Hematopoietic multipotent progenitor cell (in vitro differentiated cells): ENCODE data around the gene FAM72B. TPM values are rescaled to one million over a fixed set of nuclear protein-coding genes. Genes with fewer than 3 reads are reported as not detected.
"Not testable (repeated sequence)": the region's sequence is repeated elsewhere in the genome, so short reads cannot be mapped to it uniquely, and the experiment has no call there.

ENCODE experiments used
- DNase-seq, 3 donors: peaks; one replicate each; pipeline ENCODE4 v3.0.0-alpha.2; 2011 to 2015; ENCODE audit warnings: low read depth in 2 of 3, low spot score in 2 of 3
- total RNA-seq: library from RNA; depleted of rRNA; stranded (reverse); fragments of >200 nt; gene quantifications from one replicate; pipeline ENCODE4 v1.2.3, GENCODE V29; 2012

Gene FAM72B
- total RNA-seq, 1 donor, result 0.27 TPM

DNA sequence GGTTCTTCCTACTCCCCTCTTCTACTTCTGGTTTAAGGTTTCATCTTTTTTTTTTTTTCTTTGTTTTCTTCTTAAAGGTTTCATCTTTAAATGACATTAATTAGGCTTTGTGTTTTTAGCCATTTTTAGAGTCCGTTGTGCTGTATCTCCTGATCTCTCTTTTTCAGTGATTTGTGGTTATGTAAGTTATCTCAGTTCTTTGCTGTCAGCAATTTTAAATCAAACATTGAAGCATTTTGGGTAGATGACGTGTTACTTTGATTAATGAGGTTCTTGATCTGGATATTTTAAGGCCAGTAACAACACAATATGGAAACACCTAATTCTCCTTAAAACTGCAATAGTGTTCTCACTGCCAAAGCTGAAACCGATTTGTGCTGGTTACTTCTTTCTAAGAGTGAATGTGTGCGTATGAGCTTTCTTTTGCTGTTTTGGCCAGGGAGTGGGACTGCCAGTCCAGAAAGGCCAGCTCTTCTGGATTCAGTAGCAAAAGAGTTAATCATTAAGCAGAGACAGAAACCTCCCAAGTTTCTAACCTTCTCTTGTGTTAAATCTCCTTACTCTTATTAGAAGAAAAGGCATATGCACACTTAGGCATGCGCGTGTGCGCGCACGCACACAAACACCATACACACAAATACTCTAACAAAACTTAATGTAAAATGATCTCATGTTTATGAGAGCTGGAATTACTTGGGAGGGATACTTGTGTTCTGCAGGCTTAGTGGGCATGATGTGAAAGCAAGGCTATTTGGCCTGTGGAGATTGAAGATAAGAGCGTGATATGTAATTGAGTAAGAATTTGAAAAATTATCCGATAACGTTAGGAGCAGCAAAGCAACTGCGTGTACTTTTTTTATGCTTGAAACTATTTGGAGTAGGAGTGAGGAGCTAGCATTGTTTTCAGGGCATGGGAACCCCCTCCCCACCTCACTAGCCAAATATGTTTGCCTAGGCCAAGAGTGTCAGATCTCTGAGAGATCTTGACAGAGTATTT is 17.1 kb upstream of the FAM72B start:
- not testable (repeated sequence) for DNase-seq

DNA sequence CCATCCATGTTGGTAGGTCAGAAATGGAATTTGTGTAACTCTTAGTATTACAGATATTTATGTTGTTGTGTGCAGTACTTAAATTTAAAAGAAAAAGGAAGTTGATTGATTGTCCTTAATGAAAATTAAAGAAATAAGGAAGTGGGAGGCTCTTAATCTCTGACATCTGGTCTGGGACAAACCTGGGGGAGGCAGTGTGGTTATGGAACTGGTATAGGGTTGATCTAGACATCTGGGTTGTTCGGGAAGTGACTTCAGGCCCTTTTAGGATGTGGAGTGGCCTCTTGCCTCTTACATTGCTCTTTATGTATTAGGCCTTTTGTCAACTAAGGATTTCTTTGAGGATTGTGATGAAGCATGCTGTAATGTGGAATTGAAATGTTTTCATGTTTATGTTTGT is 16.1 kb upstream of the FAM72B start:
- DNase-seq, result not testable (repeated sequence)

DNA sequence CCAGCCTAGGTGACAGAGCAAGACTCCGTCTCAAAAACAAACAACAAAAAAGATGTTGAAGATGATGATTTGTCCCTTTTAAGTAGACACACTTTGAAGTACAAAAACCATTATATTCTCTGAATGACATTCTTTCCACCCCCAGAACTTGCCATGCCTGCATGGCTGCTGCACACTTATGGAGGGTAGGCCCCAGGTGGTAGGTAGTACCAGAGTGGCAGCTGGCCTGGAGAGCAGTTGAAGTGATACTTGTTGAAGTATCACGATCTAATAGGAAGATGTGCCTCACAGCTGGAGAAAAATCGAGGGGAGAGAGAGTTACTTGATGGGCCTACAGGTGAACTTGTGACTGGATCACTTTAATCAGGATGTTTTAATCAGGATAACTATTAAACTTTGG is 15.6 kb upstream of the FAM72B start:
- DNase-seq, result not testable (repeated sequence)

DNA sequence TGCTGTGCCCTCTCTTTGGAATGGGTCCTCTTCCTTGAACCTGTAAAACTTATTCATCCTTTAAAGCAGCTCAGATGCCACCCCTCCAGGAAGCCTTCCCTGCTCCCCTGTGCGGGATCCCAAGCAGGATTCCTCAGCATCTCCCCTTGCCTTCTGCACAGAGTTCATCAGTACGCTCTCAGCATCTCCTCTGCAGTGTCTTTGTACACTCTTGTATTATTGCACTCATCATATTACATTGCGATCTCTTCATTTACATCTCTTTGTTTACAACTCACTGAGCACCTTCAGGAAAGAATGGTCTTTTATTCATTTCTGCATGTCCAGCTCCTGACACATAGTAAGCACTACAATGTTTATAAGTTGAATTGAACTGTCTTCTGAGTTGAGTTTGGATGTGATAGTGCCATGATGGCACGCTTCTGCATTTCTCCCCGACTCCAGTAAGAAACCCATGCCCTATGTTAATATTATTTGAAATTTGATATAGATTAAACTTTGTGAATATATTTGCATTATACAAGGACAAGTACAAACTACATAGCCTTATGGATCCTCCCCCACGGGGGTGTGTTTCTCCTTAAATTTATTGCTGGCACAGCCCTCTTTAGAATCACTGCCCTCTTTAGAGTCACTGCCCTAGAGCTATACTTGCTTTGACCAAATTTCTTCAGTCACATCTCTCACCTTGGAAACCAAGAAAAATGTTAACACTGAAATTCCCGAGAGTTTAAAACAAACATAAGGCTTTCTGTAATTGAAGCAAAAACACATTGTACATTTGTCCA is 13.1 kb upstream of the FAM72B start:
- DNase-seq, result not testable (repeated sequence)

DNA sequence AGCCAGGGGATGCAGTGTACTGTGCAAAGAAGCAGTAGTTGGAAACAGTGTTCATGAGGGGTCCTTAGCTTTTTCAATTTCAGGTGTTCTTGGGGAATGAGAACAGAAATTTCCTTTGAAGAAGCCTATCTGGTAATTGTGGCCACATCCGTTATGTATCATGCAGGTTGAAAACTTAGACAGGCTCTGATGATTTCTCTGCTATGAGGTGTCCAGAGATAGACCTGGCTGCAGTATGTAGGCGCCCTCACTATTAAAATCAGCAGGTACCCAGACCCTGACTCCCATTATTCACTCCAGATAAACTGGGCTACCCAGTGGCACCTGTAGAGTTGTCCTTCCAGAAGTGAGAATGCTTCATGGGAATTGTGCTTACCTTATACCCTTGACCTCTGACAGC is 8.4 kb upstream of the FAM72B start:
- DNase-seq, result not testable (repeated sequence)

DNA sequence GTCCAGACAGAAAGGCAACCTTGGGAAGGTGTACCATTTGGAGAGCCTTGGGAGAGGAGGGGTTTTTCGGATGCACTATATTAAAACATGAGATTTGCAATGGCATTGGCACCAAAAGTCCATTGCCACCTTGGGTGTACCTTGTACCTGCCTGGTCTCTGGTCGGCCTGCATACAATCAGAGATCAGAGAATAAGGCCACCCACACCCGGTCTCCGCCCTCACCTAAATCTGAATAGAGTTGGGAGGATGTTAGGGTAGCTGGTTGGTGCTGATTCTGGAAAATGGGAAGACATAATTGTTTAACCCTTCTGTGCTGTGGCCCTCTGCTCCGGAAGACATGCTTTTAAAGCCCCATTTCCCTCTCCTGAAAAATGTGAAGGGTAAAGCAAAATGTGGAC is 3.8 kb upstream of the FAM72B start:
- DNase-seq, result not testable (repeated sequence)

DNA sequence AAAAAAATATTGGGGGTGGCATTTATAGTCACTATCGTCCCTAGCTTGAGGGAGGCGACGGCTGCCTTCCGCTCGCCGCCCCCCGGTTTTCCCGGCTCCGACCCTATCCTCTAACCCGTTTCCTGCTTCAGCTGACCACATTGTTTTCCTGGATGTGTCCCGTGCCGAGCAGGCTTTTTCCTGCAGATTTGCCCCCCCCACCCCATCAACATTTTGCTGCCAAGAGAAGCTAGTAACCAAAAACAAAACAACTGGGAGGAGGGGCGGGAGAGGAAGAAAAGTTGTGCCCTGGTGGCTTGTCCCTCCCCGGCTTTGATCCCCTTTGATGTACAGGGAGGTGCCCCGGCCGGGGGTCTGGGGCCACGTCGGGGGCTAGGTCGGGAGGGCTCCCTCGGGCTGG is 2.1 kb upstream of the FAM72B start:
- not testable (repeated sequence) for DNase-seq

DNA sequence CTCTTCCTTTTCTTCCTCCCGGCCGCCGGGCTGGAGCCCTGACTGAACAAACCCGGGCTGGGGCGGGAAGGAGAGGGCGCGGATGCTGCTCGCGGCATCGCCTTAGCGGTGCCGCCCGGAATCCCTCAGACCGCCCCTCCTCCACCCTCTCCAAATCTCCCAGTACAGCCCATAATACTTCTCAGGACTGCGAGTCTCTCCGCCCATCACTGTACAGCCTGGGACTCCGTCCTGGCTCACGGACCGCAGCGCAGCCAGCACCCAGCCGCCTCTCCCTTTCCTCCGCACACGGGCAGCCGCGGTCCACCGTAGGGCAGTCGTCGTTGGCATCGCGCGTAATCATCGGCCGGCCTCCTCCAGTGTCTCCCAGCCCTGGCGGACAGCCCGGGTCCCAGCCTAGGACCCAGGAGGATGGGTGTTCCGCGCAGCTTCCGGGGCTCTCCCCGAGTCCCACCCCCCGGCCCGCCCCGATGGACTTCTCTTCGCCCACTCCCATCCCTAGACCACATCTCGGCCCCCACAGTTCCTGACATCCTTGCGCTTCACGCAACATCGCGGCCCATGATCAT is 1.1 kb upstream of the FAM72B start:
- not testable (repeated sequence) for DNase-seq

DNA sequence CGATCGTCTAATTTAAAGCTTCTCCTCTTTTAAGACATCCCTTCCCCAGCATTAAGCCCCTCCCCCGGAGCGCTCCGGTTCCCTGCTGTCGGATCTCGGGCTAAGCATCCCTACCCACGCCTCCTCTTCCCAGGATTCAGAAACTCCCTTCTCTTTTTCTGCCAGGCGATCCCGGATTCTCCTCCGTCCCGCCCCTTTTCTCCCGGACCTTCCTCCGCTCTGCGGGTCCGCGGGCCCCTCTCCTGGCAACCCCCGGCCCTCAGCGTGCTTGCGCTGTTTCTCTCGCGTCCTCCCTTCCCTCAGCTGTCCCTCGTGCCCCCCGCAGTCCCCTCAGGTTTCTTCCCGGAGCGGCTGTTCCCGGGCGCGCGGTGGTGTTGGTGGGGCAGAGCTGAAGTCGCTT is 273 bp downstream of the FAM72B start:
- not testable (repeated sequence) for DNase-seq

DNA sequence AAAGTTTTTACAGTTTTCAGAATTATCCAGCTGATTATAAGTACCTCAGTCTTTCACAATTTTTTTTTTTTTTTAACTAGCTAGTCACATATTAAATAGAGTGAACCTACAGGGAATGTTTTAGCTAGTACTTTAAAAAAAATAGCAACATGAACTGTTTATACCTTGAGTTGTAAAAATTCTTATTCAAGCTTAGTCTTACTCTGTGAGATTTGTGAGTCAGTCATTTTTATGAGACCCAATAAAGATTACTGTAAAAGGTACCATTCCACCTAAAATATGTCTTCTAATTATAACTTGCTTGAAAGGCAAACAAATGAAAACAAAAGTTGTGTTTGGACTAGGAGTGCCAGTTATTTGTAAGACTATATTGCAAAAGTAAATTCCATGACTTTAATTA is 5.9 kb downstream of the FAM72B start:
- DNase-seq, result not testable (repeated sequence)

DNA sequence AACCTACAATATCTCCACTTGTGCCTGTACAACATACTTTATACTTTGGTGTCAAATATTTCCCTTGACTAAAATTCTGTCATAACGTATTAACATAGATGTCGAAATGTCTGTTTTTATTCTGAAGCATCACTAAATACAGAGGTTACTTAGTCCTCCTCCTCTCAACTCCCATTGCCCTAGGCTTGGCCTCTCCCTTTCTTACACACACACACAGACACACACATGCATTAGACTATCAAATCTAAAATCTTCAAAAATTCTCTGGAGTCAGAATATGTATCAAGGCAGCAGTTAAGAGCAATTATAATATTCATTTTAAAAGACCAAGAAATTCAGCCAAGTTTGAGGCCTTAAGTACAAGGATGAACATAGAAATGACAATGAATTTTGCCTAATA is 7.5 kb downstream of the FAM72B start:
- DNase-seq, result not testable (repeated sequence)

DNA sequence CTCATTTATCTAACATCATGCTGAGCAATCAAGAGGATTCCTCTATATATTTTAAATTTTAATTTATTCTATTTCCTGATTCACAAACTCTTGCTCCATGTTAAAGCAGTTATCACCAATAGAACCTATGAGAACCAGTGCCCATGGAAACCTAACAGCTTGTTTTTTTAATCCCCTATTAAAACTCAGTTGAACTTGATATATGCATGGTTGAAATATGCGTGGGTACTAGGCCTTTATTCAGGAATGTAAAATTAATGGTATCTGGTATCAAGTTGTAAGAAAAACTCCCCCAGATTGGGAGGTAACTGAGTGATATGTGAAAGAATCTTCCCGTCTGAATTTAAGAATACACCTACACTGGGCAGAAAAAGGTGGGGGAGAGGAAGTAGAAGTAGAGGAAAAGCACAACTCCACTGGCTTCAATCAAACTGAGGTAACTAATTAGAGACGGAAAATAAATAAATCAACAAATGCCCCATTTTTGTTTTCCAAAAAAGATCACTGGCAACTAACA is 15.9 kb downstream of the FAM72B start:
- not testable (repeated sequence) for DNase-seq

DNA sequence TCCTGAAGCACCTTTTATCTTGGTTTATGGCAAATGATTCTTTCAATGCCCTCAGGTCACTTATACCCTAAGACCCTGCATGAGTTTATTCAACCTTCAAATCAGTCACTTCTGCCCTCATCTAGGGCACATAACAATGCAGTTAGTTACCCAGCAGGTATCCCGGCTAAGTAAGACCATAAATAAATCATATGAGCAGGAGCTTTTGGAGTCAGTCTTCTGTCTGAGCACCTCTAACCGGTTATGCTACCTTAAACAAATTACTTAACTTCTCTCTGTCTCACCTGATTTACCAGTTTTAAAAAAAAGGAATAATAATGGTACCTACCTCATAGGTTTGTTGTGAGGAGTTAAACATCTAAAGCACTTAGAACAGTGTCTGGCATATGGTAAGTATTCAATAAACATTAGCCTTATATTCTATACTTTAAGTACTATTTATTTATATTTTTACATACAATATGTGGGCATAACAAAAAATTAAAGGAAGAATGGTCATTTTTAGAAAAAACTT is 16.9 kb downstream of the FAM72B start:
- not testable (repeated sequence) for DNase-seq

DNA sequence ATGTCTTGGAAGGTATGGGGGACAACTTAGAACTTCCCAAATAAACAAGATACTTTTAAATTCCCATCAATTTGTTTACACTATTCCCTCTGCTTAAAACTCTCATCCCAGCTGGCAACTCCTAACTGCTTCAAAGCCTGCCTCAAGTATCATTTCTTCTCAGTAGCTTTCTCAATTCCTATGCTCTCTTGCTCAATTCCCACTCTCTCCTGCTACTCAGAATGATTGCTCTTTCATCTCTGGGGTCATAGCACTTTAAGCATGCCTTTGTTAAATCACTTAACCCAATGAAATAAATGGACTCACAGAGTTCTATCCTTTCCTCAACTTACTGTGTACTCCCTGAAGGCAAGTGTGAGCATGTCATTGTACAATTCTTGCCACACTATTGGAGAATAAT is 18.8 kb downstream of the FAM72B start:
- DNase-seq, result not testable (repeated sequence)

DNA sequence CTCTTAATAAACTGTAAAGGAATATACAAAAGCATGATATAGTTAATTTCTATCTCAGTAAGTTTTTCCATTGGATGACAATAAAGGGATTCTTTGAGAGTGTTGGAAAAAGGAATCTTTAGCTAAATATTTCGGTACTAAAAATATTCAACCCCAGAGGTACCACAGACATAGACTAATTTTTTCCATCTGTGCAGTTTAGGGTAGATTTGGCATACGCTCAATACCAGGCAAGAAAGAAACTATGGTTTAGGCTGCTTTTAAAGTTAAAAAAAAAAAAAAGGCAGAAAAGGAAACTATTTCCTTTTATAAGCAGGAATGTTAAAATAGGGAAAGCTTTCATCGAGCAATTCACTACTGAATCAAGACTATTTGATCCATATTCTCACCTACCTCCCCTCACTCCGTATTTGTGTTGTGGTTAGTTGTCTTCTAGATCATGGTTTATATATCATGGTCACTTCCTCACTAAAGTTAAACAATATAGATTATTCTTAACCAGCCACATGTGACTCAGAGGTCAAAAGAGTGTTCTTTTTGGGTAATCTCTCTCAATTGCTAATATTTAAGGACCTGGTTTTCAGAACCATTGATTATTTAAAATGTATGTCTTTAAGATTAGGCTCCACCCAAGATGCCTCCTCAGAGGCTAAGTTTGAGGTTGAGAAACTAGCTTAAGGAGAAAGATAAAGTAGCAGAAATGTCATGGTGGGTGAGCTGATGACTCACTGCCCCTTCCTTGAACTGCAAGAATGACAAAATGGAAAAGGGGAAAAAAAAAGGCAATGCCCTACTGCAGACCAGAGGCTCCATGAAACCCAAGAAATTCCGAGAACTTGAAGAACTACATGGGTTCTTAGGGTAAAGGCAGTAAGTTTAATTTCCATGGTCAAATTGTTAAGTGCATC is 20.0 kb downstream of the FAM72B start:
- DNase-seq, result peak in 1 of 3 donors; percentile 0

DNA sequence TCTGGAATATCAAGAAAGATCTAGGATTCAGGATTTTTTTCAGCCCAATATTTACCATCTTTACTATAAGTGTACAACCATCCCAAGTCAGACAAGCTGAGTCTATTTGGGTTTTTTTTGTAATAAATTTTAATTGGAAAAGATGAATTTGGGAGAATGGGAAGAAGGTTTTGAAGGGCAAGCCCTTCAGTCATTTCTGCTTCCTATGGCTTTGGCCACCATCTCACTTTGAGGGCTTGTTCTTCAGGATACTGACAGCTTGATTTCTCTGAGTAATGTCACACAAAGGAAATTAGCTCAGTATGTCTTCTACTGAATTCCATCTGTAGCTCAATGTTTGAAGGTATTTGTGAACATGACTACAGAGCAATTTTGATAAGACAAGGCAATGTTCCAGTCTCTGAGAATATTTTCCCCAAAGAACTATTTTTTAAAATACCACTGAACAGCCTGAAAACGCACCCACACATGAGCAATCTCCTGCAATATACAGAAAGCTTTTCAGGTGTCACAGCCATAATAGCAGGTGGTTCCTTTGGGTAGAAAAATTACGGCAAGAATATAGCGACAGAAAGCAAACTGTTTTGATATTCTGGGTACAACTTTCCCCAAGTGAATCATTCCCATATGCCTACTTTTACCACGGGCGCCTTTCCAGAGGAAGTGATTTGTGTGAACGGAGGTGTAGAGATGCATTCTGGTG is 22.8 kb downstream of the FAM72B start:
- DNase-seq, result not testable (repeated sequence)

DNA sequence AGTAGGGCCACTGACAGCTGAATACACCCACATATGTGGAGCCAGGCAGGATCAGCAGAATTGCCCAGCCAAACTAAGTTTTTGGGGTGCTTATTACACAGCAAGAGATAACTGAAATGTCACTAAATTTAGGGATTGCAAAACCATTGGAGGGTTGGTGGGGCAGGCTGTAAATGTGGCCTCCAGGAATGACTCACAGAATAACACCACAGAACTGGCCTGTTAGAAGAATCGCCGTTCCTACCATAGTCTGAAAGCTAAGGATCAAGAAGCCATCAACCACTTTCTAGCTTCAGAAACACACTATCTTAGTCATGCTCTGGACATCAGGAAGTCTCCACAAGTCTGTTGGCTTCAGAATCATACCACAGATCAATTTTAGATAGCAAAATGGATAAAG is 24.0 kb downstream of the FAM72B start:
- not testable (repeated sequence) for DNase-seq

DNA sequence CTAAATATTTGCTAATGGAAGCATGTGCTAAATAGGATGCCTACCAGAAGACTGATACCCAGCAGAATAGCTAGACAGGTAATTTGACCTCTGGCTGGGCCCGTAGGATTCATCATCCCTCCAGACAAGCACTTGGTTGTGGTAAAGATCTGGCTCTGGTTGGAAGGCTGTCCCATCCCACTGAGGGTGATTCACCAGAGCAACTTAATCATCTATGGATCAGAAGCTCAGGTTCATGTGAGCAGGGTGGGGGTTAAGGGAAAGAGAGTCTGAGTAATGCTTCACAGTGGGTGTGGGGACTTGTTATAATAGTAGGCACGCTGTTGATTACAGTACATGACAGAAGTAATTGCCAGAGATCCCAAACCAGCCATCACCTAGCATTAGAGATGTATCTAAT is 26.5 kb downstream of the FAM72B start:
- DNase-seq, result not testable (repeated sequence)
